ENCODE data around the gene TTLL10.

- TF ChIP-seq EZH2 (IDR thresholded peaks at IDR 0.05; ENCODE audit: insufficient read depth, poor library complexity, severe bottlenecking) (no peak), EZH2phosphoT487 (IDR thresholded peaks at IDR 0.05; ENCODE audit: insufficient read depth, low read depth) (no peak)
Measured at GRCh38 chr1:1125945-1126344, 47.7 kb upstream of the TTLL10 start.

All from GM23248 (cell line).